Neural progenitor cell (in vitro differentiated cells): ENCODE data around the gene NPTN. TPM values are rescaled to one million over a fixed set of nuclear protein-coding genes. Genes with fewer than 3 reads are reported as not detected.

Experiments
- DNase-seq: peaks from one replicate; pipeline ENCODE4 v3.0.0-alpha.2; 2016; ENCODE audit warnings: low spot score
- H2AFZ ChIP-seq: fragments of 200-600 bp; sonication (generic); replicated peaks from 2 replicates; pipeline ENCODE4 v1.6.1; 2016; ENCODE audit warnings: antibody characterized with exemption
- H3F3A ChIP-seq: fragments of 200-600 bp; sonication (generic); 2 replicates; pipeline ENCODE4 v1.6.1; 2016; ENCODE audit warnings: antibody characterized with exemption, low read depth
- H3K27ac ChIP-seq: fragments of 200-600 bp; sonication (generic); 2 replicates; pipeline ENCODE4 v1.5.1; 2016; ENCODE audit warnings: mild to moderate bottlenecking
- H3K27me3 ChIP-seq: fragments of 200-600 bp; sonication (generic); 2 replicates; pipeline ENCODE4 v1.6.1; 2016; ENCODE audit warnings: mild to moderate bottlenecking, moderate library complexity
- H3K36me3 ChIP-seq: fragments of 200-600 bp; sonication (generic); 2 replicates; pipeline ENCODE4 v1.5.1; 2016
- H3K4me1 ChIP-seq: fragments of 200-600 bp; sonication (generic); 2 replicates; pipeline ENCODE4 v1.6.1; 2016; ENCODE audit warnings: mixed run types
- H3K4me2 ChIP-seq: fragments of 200-600 bp; sonication (generic); 2 replicates; pipeline ENCODE4 v1.6.1; 2016
- H3K4me3 ChIP-seq: fragments of 200-600 bp; sonication (generic); 2 replicates; pipeline ENCODE4 v1.5.1; 2016
- H3K79me2 ChIP-seq: fragments of 200-600 bp; sonication (generic); 2 replicates; pipeline ENCODE4 v1.6.1; 2016; ENCODE audit warnings: low read depth
- H3K9ac ChIP-seq: fragments of 200-600 bp; sonication (generic); 2 replicates; pipeline ENCODE4 v1.6.1; 2016
- H3K9me3 ChIP-seq: fragments of 200-600 bp; sonication (generic); 2 replicates; pipeline ENCODE4 v1.5.1; 2016; ENCODE audit warnings: low read depth
- H4K20me1 ChIP-seq: fragments of 200-600 bp; sonication (generic); 2 replicates; pipeline ENCODE4 v1.6.1; 2016; ENCODE audit warnings: low read depth
- H3K27ac Mint-ChIP-seq: 3 replicates; pipeline ENCODE4 v1.8.0; 2021; ENCODE audit warnings: mixed read lengths
- H3K27me3 Mint-ChIP-seq: 2 replicates; pipeline ENCODE4 v1.8.0; 2022; ENCODE audit warnings: low read depth, mild to moderate bottlenecking, inconsistent platforms, moderate library complexity, mixed read lengths; ENCODE audit not compliant: insufficient read depth
- H3K36me3 Mint-ChIP-seq: 3 replicates; pipeline ENCODE4 v1.8.0; 2021; ENCODE audit warnings: mixed read lengths
- H3K4me1 Mint-ChIP-seq: 3 replicates; pipeline ENCODE4 v1.8.0; 2021; ENCODE audit warnings: mixed read lengths
- H3K4me3 Mint-ChIP-seq: 3 replicates; pipeline ENCODE4 v1.8.0; 2021; ENCODE audit warnings: mild to moderate bottlenecking, moderate library complexity, mixed read lengths
- H3K9me3 Mint-ChIP-seq: 3 replicates; pipeline ENCODE4 v1.8.0; 2020; ENCODE audit warnings: mixed read lengths
- CTCF ChIP-seq: fragments of 200-600 bp; sonication (generic); IDR thresholded peaks from 2 replicates; pipeline ENCODE4 v1.5.1; 2017; ENCODE audit warnings: antibody characterized with exemption, mild to moderate bottlenecking
- EZH2 ChIP-seq: fragments of 200-600 bp; sonication (generic); IDR thresholded peaks from 2 replicates; pipeline ENCODE4 v1.6.1; 2017; ENCODE audit warnings: antibody characterized with exemption, mild to moderate bottlenecking, moderate library complexity
- EZH2phosphoT487 ChIP-seq: fragments of 200-600 bp; sonication (generic); IDR thresholded peaks from 2 replicates; pipeline ENCODE4 v1.6.1; 2017; ENCODE audit warnings: antibody characterized with exemption
- total RNA-seq: library from RNA; depleted of rRNA; stranded (reverse); fragments of >200 nt; gene quantifications from 2 replicates; pipeline ENCODE4 v1.2.3, GENCODE V29; 2015; ENCODE audit warnings: low replicate concordance

NPTN gene
- total RNA-seq, 1 donor from 2014 or later = 110 TPM

GRCh38 chr15:73597036-73597638 lies 36.1 kb downstream of the NPTN start:
- Histone ChIP-seq H3K79me2 (peaks cover 100% of the 10 kb centered on the region), H3K36me3 (no peaks in the 10 kb centered on the region), H3K4me1 (peaks cover 72% of the 10 kb centered on the region), H3K4me2 (peak overlapping the region; percentile 43), H2AFZ (no peak overlapping the region), H3K27ac (peak overlapping the region; percentile 71), H3K27me3 (no peaks in the 10 kb centered on the region), H4K20me1 (peaks cover 93% of the 10 kb centered on the region), H3K9ac (no peak overlapping the region), H3K9me3 (no peaks in the 10 kb centered on the region), H3F3A (peaks cover 31% of the 10 kb centered on the region), H3K4me3 (no peak overlapping the region)
- H3K4me3 Mint-ChIP-seq = no peak overlapping the region
- H3K9me3 Mint-ChIP-seq = no peaks in the 10 kb centered on the region
- peaks cover 8% of the 10 kb centered on the region for H3K36me3 Mint-ChIP-seq
- no peak overlapping the region for H3K27ac Mint-ChIP-seq
- DNase-seq = no peak
- TF ChIP-seq EZH2 (no peak), EZH2phosphoT487 (no peak), CTCF (no peak)
- peaks cover 4% of the 10 kb centered on the region for H3K27me3 Mint-ChIP-seq
- peaks cover 33% of the 10 kb centered on the region for H3K4me1 Mint-ChIP-seq

GRCh38 chr15:73596174-73596573 lies 37.0 kb downstream of the NPTN start:
- H3K36me3 Mint-ChIP-seq = peaks cover 9% of the 10 kb centered on the region
- TF ChIP-seq CTCF (no peak), EZH2phosphoT487 (no peak), EZH2 (no peak)
- peaks cover 92% of the 10 kb centered on the region for H4K20me1 ChIP-seq
- no peak overlapping the region for H3K4me3 ChIP-seq
- H3K9me3 Mint-ChIP-seq = no peaks in the 10 kb centered on the region
- H2AFZ ChIP-seq = no peak overlapping the region
- H3K27me3 ChIP-seq = no peaks in the 10 kb centered on the region
- H3K79me2 ChIP-seq = peaks cover 100% of the 10 kb centered on the region
- H3K36me3 ChIP-seq = no peaks in the 10 kb centered on the region
- peaks cover 4% of the 10 kb centered on the region for H3K27me3 Mint-ChIP-seq
- no peak for DNase-seq
- peak overlapping the region; percentile 43 for H3K4me2 ChIP-seq
- H3K4me1 Mint-ChIP-seq = peaks cover 33% of the 10 kb centered on the region
- peaks cover 21% of the 10 kb centered on the region for H3F3A ChIP-seq
- H3K4me3 Mint-ChIP-seq = no peak overlapping the region
- peaks cover 63% of the 10 kb centered on the region for H3K4me1 ChIP-seq
- peak overlapping the region; percentile 8 for H3K27ac ChIP-seq
- no peak overlapping the region for H3K9ac ChIP-seq
- H3K9me3 ChIP-seq = no peaks in the 10 kb centered on the region
- no peak overlapping the region for H3K27ac Mint-ChIP-seq

- Mint-ChIP-seq H3K36me3 (peaks cover 13% of the 10 kb centered on the region), H3K27me3 (peaks cover 4% of the 10 kb centered on the region), H3K27ac (no peak overlapping the region), H3K9me3 (no peaks in the 10 kb centered on the region), H3K4me1 (peaks cover 28% of the 10 kb centered on the region), H3K4me3 (no peak overlapping the region)
- H4K20me1 ChIP-seq = peaks cover 78% of the 10 kb centered on the region
- no peak overlapping the region for H3K4me2 ChIP-seq
- no peak overlapping the region for H3K27ac ChIP-seq
- peaks cover 10% of the 10 kb centered on the region for H3F3A ChIP-seq
- peaks cover 44% of the 10 kb centered on the region for H3K4me1 ChIP-seq
- DNase-seq = no peak
- no peaks in the 10 kb centered on the region for H3K36me3 ChIP-seq
- no peak overlapping the region for H2AFZ ChIP-seq
- H3K79me2 ChIP-seq = peaks cover 89% of the 10 kb centered on the region
- no peak overlapping the region for H3K9ac ChIP-seq
- no peaks in the 10 kb centered on the region for H3K27me3 ChIP-seq
- no peaks in the 10 kb centered on the region for H3K9me3 ChIP-seq
- TF ChIP-seq EZH2phosphoT487 (no peak), EZH2 (no peak), CTCF (no peak)
- H3K4me3 ChIP-seq = no peak overlapping the region
Measured at GRCh38 chr15:73594109-73594508, 39.1 kb downstream of the NPTN start.
